GM20000 (cell line): ENCODE data around the gene ASMTL.

Experiments
- DNase-seq: peaks from one replicate; pipeline ENCODE4 v3.0.0; 2012; ENCODE audit warnings: low spot score
- CTCF ChIP-seq: IDR thresholded peaks from 2 replicates; pipeline ENCODE4 v1.5.1; 2012; ENCODE audit warnings: mild to moderate bottlenecking, control low read depth; ENCODE audit errors: extremely low read depth, missing control alignments

Gene ASMTL

DNA sequence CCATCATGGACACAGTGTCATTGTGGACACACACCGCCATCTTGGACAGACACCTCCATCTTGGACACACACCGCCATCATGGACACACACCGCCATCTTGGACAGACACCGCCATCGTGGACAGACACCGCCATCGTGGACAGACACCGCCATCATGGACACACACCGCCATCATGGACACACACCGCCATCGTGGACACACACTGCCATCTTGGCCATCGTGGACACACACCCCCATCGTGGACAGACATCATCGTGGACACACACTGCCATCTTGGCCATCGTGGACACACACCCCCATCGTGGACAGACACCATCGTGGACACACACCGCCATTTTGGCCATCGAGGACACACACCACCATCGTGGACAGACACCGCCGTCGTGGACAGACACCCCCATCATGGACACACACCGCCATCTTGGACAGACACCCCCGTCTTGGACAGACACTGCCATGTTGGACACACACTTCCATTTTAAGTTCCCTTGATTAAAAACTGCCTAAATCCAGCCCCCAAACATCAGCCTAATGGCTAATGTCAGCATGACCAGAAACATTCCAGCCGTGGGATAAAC, 9.1 kb downstream of the ASMTL start:
- TF ChIP-seq CTCF, result no peak
- no peak for DNase-seq

DNA sequence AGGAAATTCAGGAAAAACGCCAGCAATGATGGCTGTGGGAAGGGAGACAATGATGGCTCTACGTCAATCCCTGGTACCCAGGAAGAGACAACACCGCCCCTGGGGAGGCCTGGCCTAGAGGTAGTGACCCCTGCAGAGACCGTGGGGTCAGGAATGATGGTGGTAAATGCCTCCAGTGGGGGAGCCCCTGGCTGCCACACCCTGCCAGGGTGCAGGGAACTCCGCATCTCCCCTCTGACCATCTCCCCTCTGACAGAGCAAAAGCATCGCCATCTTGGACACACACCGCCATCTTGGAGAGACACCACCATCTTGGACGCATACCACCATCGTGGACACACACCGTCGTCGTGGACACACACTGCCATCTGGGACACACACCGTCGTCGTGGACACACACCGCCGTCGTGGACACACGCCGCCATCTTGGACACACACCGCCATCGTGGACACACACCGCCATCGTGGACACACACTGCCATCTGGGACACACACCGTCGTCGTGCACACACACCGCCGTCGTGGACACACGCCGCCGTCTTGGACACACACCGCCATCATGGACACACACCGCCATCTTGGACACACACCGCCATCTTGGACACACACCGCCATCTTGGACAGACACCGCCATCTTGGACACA, 9.9 kb downstream of the ASMTL start:
- DNase-seq, result no peak
- no peak for TF ChIP-seq CTCF

DNA sequence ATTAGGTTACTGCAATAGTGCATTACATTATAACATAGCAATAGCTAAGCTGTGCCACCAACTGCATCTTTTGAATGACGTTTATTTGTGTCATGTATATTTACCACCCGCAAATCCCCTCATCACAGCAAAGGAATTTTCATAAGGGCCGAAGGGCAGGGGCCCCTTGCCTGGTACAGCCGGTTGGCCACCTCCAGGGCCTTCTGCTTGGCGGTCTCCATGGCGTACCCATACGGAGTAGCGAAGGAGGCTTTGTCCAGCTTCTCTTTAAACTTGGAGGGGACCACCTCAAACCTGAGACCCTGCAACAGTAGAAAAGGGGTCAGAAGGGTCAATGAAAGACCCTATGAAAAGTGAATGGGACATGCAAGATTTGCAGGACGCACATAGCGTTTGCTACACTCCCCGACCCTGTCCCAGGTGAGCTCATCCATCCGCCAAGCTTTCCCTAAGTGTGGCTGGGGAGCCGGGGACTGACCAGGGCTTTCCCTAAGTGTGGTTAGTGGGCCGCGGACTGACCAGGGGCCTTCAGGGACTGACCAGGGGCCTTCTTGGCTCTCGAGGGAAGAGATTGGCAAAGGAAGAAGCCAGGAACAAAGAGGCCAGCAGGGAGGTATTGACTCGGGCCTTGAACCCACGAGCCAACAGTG, 10.6 kb downstream of the ASMTL start:
- no peak for TF ChIP-seq CTCF
- peak; percentile 6 for DNase-seq

- TF ChIP-seq CTCF, result no peak
- DNase-seq, result no peak
Measured at GRCh38 chrX:1440506-1440905, 12.2 kb downstream of the ASMTL start.

DNA sequence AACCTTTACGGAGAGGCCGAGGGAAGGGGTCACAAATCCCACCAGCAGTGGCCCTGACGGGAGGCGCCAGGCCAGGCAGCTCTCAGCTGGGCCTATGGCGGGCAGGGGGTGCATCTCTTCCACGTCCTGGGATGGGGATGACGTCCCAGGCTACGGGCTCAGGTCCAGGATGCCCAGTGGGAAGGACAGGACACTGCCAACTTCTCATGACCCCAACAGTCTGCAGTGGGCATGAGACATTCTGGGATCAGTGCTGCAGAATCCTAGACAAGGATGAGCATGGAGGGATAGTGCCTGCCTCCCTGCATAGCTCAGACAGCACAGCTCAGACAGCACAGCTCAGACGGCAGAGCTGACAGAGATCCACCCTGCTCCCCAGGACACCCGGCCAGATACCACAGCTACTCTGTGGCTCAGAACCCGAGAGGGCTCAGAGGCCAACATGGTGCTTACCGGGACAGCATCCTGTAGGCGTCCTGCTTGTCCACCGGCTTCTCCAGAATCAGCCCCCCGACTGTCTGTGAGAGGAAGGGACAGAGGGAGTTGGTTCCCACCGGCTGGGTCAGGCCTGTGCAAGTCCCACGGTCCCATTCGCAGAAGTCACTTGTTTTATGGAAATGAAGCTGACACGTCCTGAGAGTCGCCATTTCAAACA, 17.3 kb downstream of the ASMTL start:
- no peak for DNase-seq
- TF ChIP-seq CTCF, result no peak

- DNase-seq, result no peak
- no peak for TF ChIP-seq CTCF
Measured at GRCh38 chrX:1434871-1435240, 17.9 kb downstream of the ASMTL start.

GRCh38 chrX:1433646-1434357, 18.9 kb downstream of the ASMTL start:
- no peak for DNase-seq
- no peak for TF ChIP-seq CTCF
